HG03442 (cell line): Measurements from ENCODE around the gene TUBB2B.
A peak's percentile ranks its signal among the peaks of the same experiment; 100 is the strongest.

Experiments
- ATAC-seq: cut with Tn5 transposase; IDR thresholded peaks from one replicate; pipeline ENCODE4 v1.9.1; 2021; ENCODE audit warnings: mild to moderate bottlenecking, moderate library complexity; ENCODE audit not compliant: unreplicated experiment

The TUBB2B gene

DNA sequence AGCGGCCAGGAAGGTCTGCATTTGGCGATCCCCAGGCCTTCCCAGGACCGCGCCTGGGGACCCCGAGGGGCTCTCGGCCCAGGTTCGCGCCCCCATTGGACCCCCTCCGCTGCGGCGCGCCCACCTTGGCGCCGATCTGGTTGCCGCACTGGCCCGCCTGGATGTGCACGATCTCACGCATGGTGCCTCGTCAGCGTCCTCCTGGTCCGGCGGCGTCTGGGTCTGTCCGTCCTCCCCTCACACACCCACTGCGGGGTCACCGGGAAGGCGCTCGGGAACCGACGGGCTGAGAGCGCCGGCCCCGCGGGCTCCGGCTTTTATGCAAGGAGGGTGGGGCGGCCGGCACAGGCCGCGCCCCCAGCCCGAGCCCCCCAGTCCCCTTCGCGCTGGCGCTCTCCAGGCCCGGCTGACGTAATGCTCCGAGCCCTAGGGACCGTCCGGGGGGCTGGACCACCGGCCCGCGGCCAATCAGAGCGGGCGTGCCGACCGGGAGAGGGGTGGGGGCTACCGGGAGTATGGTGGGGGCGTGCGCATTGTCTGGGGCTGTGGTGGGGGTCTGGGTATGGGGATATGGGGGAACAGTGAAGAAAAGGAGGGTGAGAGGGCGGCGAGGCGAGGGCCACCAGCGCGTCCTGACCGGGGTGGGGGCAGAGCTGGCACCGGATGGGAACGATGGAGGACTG lies at the start of gene TUBB2B:
Gene TUBB2B (minus strand): TSS at position 291 of the 683 bp plus-strand sequence. CDS start 110 bp downstream, at position 181.
- no peak for ATAC-seq

DNA sequence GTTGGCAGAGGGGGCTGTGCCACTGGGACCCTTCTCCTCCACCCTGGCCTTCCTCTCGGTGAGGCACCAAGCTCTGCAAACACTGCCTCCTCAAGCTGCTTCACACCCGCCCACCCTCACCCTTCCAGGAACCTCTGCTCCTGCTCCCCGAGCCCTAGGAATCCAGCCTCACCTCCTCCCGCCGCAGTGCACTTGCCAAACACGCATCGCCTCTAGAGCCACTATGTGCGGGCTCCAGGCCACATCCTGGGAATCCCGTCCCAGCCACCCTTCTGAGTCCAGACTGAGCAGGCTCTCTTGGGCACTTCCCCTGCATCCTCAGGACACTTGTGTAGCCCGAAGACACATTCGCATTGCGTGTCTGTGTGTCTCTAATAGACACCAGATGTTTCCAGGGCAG lies 49.8 kb upstream of the TUBB2B start:
- ATAC-seq, result no peak

DNA sequence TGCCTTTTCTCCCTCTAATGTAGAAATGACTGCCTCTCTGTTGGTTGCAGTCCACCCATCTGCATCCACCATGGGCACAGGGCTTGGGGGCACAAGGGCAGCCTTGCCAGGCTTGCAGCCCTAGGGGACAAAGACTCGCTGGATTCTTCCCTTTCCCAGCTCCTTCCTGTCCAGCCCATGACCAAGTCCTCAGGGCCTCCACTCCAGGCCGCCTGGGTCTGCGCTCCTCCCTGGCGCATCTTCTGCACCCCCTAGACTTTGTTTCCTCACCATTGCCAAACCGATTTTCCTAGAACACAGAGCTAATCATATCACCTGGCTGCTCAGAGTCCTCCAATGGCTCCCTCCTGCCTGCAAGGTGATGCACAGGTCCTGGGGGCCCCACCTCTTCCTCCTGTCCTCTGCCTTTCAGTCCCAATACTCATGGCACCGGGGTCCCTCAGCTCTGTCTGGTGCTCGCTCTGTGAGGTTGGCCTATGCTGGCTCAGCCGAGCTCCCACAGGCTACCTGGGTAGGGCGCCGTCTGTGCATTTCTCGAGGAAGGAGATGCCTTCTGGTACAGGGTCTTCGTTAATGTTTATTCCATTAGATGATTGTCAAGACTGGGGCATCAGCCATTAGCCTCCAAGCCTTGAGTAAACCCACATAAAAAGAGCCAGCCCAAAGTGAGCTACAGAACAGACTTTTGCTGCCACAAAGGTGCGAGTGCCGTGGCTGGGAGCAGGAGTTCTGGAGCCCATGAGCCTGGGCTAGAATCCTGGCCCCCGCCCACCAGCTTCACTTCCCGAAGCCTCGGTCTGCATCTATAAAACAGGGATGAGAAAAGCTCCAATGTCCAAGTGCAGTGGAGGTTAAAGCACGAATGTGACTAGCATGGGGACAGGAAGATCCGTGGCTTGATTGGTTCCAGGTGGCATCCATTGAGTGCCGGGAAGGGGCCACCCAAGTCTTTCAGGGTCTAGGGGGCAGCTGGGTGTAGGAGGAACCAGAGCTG lies 49.0 kb upstream of the TUBB2B start:
- no peak for ATAC-seq

DNA sequence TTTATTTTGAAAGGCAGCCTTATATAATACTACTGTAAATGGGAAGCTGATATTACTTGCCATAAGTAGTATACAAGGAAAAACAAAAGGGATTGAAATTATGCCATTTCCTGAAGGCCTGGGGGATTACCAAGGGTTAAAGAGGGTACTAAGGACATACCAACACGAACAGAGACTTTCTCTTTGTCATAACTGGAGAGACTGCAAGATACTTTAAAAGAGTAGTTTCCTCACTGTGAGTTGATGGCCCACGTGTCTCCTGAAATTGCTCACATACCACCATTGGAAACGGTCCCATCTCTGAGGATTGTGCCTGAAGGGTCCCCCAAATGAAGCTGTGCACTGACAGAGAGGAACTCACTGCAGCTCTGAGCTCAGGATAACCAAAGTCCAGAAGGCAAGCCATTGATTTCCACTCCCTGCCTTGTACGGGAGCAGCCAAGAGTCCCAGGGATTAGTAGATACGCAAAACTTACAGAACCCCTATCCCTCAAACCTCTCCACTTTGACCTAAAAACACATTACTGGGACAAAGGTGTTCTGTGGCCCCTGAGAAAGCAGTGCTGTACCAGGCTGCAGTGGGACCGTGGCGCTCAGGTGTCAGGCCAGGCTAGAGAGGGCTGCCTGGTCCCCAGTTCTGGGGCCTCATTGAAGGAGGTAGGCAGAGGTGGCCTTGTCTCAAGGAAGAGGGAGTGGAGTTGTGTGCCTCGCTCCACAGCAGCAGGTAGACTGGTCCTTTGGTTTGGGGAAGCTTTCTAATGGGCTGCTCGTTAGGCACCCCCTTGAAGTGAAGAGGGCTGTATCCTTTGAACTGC lies 46.5 kb upstream of the TUBB2B start:
- no peak for ATAC-seq

DNA sequence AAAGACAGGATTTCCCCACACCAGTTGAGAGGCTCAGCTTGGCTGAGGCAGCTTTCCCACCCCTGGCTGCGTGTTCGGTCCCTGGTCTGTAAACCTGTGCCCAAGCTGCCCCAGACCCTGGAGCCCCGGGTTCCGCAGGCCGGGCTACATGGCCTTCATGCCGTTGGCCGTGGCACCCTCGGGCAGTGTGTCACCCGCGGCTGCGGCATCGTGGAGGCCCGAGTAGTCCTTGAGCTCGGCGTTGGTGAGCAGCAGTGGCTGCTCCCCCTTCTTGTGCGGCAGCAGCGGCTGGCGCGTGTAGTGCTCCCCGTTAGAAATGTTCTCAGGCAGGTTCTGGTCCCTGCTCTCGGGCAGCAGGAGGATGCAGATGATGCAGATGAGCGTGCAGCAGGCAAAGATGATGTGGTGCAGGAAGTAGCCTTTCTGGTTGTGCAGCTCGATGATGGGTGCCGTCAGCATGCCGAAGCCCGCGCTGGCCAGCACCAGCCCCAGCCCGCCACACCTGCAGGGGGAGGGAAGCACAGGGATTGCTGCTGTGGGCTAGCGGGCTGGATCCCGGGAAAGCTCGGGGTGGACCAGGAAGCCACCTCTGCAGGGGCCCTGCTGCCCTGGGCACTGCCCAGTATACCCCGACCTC lies 45.6 kb upstream of the TUBB2B start:
- ATAC-seq, result no peak

DNA sequence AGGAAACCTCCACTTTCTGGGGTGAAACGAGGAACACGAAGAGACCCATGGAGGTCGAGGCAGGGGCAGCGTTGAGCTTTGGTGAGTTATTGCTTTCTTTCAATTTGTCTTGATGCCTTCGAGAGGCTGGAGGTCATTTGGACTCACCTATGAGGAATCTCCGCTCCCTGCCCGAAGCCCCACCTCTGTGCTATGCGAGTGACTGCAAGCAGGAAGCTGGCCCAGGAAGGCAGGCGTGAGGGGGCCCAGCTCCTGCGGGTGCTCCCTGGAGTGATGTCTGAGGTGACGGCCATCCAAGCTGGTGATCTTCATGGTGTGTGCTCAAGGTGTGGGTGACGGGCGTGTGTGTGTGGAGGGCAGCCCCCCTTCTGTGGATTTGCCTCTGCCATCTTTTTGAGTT lies 44.3 kb upstream of the TUBB2B start:
- no peak for ATAC-seq

DNA sequence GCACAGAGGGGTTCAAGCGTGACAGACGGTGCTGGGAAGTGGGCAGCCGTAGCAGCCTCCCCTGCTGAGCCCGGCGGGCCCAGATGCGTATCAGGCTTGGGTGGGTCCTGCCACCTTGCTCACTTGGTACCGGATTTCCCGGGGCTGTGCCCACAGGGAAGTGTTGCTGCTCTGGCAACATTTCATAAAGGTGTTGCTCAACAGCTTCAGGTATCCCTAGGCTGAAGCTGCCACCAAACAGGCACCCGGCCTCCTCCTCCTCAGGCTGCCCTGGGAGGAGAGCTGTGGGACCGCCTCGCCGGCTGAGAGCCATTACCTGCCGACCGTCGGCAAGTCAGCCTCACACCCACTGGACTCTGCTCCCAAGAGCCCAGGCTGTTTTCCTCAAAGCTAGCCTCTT lies 42.8 kb upstream of the TUBB2B start:
- no peak for ATAC-seq

DNA sequence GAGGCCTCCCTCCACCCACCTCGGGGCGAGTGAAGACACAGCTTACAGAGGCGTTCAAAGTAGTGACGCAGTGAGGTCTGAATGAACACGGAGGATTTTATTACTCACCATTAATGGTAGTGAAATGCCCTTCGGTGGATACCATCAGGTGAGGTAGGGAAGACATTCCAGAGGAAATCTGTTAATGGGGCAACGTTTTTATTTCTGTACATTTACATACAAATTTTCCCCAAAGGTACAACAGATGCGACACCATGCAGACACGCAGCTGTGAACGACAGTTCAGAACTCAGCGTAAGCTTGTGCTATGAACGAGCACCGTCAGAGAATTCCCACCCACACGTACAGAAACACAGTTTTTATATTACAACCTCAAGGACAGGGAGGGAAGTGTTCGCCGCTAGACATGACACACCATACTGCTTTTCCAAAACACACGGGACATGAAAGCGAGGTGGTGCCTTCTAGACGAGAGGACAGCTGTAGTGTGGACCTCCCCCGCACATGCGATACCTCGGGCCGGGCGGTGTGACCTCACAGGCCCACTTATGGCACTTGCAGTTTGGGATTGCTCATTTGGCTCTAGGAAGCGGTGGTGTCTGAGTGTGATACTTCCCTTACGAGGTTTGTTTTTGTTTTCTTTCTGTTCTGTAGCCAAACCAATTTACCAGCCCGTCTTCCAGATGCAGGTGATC lies 42.0 kb upstream of the TUBB2B start:
- ATAC-seq, result no peak

DNA sequence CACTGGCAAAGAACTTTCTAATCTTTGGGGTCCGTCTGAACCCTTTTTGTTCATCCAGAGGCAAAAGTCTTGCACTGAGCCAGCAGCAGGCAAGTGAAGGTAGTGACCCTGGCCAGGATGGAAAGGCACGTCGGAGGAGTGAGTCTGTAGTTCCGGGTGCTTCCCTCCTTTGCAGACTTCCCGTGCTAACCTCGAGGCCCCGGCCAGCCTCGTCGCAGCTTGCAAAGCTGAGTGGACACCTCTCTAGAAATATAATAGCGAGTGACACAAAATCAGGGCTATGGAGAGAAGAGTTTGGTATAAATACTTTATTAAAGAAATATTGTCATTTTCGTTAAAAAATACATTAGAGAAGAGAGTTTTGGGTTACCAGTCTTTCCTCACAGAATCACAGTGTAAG lies 41.2 kb upstream of the TUBB2B start:
- no peak for ATAC-seq

DNA sequence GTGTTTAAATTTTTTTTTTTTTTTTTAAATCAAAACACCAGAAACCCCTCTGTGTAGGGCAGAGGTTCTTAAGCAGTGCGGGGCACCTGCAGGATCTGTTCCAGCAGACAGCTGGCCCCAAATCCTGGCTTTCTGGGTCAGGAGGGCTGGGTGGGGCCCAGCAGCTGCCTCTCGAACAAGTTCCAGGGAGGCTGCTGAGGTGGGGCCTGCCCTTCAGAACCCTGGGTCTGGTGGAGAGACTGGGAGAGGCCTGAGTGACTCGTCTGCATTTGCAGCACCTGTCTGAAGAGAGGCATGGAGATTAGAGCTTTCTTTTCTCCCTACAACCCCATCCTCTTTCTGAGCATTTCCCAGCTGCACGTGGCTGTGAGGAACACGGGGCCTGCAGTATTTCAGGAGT lies 39.7 kb upstream of the TUBB2B start:
- ATAC-seq, result no peak

DNA sequence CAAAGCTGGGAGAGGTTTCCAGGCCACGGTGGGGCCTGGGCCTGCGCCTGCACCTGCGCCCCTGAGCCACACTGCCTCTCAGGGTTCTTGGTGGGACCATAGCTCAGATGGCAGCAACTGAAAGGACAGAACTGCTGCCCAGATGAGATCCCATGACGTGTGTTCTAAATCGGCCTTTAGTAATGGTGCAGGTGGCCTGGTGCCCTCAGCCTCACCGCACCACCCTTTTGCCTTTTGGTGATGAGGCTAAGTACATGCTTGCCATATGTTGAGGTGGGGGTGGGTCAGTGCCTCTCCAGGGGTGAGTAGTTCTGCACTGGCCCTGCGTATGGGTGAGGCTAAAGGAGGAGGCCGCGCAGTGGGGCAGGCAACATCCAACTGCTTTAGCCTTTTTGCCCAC lies 38.7 kb upstream of the TUBB2B start:
- ATAC-seq, result no peak

DNA sequence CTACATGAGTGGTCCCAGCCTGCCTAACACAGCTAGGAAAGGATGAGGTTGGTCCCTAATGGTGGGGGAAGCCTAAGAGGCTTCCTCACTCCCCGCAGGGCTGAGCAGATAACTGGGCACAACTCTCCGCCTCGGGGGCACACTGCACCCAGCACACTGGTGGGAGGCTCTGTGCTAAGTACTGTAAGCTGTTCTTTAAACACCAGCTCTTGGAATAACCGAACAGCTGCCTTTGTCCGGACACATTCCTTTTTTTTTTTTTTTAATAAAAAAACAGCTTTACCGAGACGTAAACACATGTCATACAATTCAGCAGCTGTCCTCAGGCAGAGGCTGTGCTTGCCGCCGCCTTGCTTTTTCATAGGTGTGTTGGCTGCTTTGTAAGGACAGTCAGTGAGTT lies 38.2 kb upstream of the TUBB2B start:
- no peak for ATAC-seq

DNA sequence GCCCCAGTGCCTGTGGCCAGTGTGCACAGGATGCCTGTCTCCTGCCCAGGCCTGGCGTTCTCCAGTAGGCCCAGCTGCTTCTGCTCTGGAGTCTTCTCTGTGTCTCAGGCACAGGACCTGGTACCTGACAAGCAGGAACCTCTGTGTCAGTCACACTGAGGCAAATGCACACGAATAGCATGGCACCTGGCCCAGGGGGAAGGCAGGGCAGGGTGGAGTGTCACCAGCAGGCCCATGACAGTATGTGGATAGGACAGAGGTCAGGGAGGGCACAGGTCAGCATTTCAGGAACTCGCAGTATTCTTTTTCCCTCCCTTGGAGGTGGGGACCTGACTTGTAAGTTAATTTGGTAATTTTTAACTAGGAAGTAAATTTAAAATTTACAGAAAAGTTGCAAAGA lies 36.9 kb upstream of the TUBB2B start:
- no peak for ATAC-seq

DNA sequence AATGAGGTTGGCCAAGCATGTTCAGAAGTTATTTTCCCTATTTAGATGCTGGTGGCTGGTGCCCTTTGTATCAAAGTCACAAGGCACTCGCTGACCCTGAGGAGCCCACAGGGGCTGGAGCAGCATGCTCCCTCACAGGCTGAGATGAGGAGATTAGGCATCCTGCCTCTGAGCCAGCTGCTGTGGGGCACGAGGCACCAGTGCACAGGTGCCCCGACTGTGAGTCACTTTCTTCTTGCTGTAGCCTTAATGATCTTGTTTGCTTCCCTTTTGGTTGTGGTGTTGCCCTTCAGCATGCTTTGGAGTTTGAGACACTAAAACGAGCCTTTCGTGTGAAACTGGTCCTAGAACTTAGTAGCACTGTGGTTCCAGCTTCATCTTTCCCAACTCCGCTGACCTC lies 35.6 kb upstream of the TUBB2B start:
- ATAC-seq, result no peak

DNA sequence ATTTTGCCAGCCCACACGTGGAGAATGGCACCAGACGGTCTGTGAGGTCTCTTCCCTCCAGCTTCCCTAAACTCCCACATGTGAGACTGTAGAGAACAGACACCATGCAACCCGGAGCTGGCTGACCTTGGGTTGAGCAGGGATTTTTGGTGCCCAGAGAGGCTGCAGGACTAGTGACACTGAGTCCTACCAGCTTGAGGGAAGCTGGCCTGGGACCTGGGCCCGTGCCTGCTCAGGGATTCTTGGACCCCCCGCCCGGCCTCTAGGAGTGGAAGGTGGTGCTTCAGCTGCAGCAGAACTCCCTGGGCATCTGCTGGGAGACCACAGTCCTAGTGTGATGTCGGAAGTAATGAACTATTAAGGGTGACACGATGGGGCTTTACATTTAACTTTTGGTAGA lies 34.5 kb upstream of the TUBB2B start:
- no peak for ATAC-seq

DNA sequence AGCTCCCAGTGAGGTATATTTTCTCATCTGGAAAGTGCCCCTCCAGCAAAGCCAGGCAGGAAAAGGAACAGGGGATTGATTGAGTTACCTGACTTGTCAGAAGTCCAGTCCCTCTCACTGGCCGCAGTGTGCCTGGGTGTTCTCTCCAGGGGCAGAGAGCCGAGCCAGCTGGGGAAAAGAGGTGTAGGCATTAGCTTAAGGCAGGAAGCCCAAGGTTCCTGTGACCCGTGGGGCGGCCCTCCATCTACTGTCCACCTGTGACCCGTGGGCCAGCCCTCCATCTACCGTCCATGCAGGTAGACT lies 34.0 kb upstream of the TUBB2B start:
- no peak for ATAC-seq

DNA sequence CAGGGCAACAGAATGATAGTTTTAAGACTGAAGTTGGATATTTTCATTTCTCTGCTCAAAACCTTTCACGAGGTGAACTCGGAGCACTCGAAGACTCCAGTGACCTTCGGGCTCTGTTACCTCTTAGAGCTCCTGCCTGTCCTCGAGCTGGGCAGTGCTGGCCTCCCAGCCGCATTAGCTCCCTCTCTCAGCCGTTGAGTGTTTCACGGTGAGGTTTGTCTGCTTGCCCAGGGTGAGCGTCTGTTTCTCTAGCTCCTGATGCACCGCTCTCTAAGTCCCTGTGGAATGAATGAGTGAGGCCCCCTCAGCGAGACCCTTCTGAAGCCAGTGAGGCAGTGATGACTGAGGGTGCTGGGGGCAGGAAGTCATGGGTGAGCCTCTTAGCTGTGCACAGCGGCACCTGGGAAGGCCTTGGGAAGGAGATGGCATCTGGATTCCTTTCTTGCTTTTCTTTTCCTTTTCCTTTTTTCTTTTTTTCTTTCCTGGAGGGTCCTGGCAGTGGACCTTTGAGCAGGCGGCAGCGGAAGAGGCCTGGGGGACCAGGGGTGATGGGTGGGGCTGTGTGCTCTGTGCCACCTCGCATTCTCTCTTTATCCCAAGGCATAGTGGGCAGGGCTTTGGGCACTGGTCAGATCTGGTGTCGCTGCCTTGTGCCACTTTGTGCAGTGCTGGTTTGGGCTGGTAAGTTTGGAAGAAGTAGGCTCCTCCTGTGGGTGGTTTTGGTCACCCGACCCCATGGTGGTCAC lies 33.5 kb upstream of the TUBB2B start:
- no peak for ATAC-seq

DNA sequence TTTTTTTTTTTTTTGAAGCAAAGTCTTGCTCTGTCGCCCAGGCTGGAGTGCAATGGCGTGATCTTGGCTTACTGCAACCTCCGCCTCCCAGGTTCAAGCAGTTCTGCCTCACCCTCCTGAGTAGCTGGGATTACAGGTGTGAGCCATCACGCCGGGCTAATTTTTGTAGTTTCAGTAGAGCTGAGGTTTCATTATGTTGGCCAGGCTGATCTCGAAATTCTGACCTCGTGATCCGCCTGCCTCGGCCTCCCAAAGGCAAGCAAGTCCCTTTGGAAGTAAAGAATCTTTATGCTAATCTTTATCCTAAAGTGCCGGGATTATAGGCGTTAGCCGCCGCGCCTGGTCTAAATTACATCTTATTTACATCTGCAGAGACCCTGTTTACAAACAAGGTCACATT lies 32.8 kb upstream of the TUBB2B start:
- no peak for ATAC-seq

DNA sequence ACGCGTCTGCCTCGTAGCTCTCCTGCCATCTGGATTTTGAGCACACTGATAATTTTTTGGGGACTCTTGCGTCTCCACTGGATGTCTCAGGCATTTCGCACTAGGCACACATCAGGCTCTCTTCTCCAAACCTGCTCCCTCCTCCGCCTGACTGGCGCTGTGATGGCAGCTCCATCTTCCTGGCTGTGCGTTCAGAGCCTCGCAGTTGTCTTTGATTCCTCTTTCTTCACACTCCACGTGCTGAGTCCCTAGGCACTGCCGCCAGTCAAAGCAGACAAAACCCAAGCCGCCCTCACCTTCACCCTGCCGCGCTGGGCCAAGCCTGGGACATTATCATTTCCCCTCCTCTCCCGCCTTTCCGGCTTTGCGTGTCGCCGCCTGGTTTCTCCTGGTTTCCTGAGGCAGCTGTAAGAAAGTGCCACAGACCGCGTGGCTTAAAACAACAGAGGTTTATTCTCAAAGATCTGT lies 32.1 kb upstream of the TUBB2B start:
- ATAC-seq, result peak; percentile 23
